Measurements from ENCODE around the gene LPIN1. TPM values are rescaled to one million over a fixed set of nuclear protein-coding genes. Genes with fewer than 3 reads are reported as not detected.

LPIN1 gene
- total and polyA plus RNA-seq, 2 of the 13 experiments (the other 11 are each of a cell fraction or from before 2014, with no cell fraction given): 9.7 to 19.4 TPM

- TF ChIP-seq ZSCAN31 (CRISPR knock-in tag; IDR thresholded peaks at IDR 0.05; ENCODE audit: low read depth) (peak; percentile 15), ZNF691 (CRISPR knock-in tag; IDR thresholded peaks at IDR 0.05; ENCODE audit: borderline replicate concordance, low read depth) (no peak), ZNF704 (CRISPR knock-in tag; IDR thresholded peaks at IDR 0.05; ENCODE audit: borderline replicate concordance) (no peak), TOPORS (CRISPR knock-in tag; IDR thresholded peaks at IDR 0.05) (no peak), IRF2 (CRISPR knock-in tag; IDR thresholded peaks at IDR 0.05) (peak; percentile 43; the same call in 1 of the 2 replicates), ARID3A (IDR thresholded peaks at IDR 0.05; ENCODE audit: low read depth, low read length) (no peak), LRRFIP1 (CRISPR knock-in tag; conservative IDR thresholded peaks at IDR 0.05) (no peak), FOXM1 (CRISPR knock-in tag; IDR thresholded peaks at IDR 0.05) (no peak), TRAFD1 (CRISPR knock-in tag; IDR thresholded peaks at IDR 0.05; ENCODE audit: borderline replicate concordance) (no peak), ZNF740 (CRISPR knock-in tag; IDR thresholded peaks at IDR 0.05) (0 out of 2 replicates have a peak, but pooled peaks have one; percentile 2), ZNF720 (CRISPR knock-in tag; IDR thresholded peaks at IDR 0.05) (no peak), GTF2F1 (IDR thresholded peaks at IDR 0.05; ENCODE audit: low read length) (no peak), SMARCC2 (IDR thresholded peaks at IDR 0.05) (no peak), PATZ1 (CRISPR knock-in tag; IDR thresholded peaks at IDR 0.05) (peak; percentile 63), GLI4 (CRISPR knock-in tag; IDR thresholded peaks at IDR 0.05; ENCODE audit: borderline replicate concordance) (no peak), HOXA9 (CRISPR knock-in tag; IDR thresholded peaks at IDR 0.05; ENCODE audit: borderline replicate concordance) (no peak)
These were observed 1.6 kb upstream of the LPIN1 start (continued) for GRCh38 chr2:11744631-11745394.
